ENCODE data around the gene FBXO2.
"Not testable (repeated sequence)": the region's sequence is repeated elsewhere in the genome, so short reads cannot be mapped to it uniquely, and the experiment has no call there.

The FBXO2 gene

GRCh38 chr1:11629184-11630016, 24.8 kb downstream of the FBXO2 start:
- no peak for DNase-seq (ENCODE audit: low spot score)

GRCh38 chr1:11628767-11629166, 25.5 kb downstream of the FBXO2 start:
- no peak for DNase-seq (ENCODE audit: low spot score)

GRCh38 chr1:11626551-11626950, 27.7 kb downstream of the FBXO2 start:
- no peak for DNase-seq (ENCODE audit: low spot score)

- no peak for DNase-seq (ENCODE audit: low spot score)
These were observed 30.5 kb downstream of the FBXO2 start for GRCh38 chr1:11623702-11624101.

- no peak for DNase-seq (ENCODE audit: low spot score)
These were observed 31.8 kb downstream of the FBXO2 start for GRCh38 chr1:11622398-11622797.

GRCh38 chr1:11620924-11621323, 33.3 kb downstream of the FBXO2 start:
- no peak for DNase-seq (ENCODE audit: low spot score)

- DNase-seq (ENCODE audit: low spot score): no peak
These were observed 33.8 kb downstream of the FBXO2 start for GRCh38 chr1:11620405-11620804.

- no peak for DNase-seq (ENCODE audit: low spot score)
These were observed 36.5 kb downstream of the FBXO2 start for GRCh38 chr1:11617741-11618140.

- DNase-seq (ENCODE audit: low spot score): no peak
These were observed 36.9 kb downstream of the FBXO2 start for GRCh38 chr1:11617314-11617713.

GRCh38 chr1:11616766-11617165, 37.5 kb downstream of the FBXO2 start:
- DNase-seq (ENCODE audit: low spot score): no peak

GRCh38 chr1:11615090-11615489, 39.1 kb downstream of the FBXO2 start:
- DNase-seq (ENCODE audit: low spot score): no peak

- no peak for DNase-seq (ENCODE audit: low spot score)
These were observed 40.9 kb downstream of the FBXO2 start for GRCh38 chr1:11613347-11613746.

GRCh38 chr1:11611638-11612327, 42.4 kb downstream of the FBXO2 start:
- no peak for DNase-seq (ENCODE audit: low spot score)

- DNase-seq (ENCODE audit: low spot score): no peak
These were observed 43.5 kb downstream of the FBXO2 start for GRCh38 chr1:11610629-11611180.

- DNase-seq (ENCODE audit: low spot score): not testable (repeated sequence)
These were observed 44.9 kb downstream of the FBXO2 start for GRCh38 chr1:11609378-11609777.

- DNase-seq (ENCODE audit: low spot score): not testable (repeated sequence)
These were observed 45.6 kb downstream of the FBXO2 start for GRCh38 chr1:11608596-11609130.

GRCh38 chr1:11606775-11607174, 47.5 kb downstream of the FBXO2 start:
- no peak for DNase-seq (ENCODE audit: low spot score)

- DNase-seq (ENCODE audit: low spot score): no peak
These were observed 51.2 kb downstream of the FBXO2 start for GRCh38 chr1:11602981-11603380.

- no peak for DNase-seq (ENCODE audit: low spot score)
These were observed 51.8 kb downstream of the FBXO2 start for GRCh38 chr1:11602424-11602823.

GRCh38 chr1:11600836-11601235, 53.4 kb downstream of the FBXO2 start:
- no peak for DNase-seq (ENCODE audit: low spot score)

GRCh38 chr1:11599891-11600576, 54.2 kb downstream of the FBXO2 start:
- DNase-seq (ENCODE audit: low spot score): no peak

- no peak for DNase-seq (ENCODE audit: low spot score)
These were observed 55.8 kb downstream of the FBXO2 start for GRCh38 chr1:11598461-11598860.

Data from germinal center (tissue), 1 donor.